HG03442 (cell line): Measurements from ENCODE around the gene DIAPH1.

ENCODE experiments used
- ATAC-seq: cut with Tn5 transposase; IDR thresholded peaks from one replicate; pipeline ENCODE4 v1.9.1; 2021; ENCODE audit warnings: mild to moderate bottlenecking, moderate library complexity; ENCODE audit not compliant: unreplicated experiment

DIAPH1 gene

GRCh38 chr5:141618804-141619554 is at the start of gene DIAPH1:
DIAPH1 (minus strand) TSS chr5:141619000; CDS start chr5:141618914, 86 bp downstream.
- peak; percentile 78 for ATAC-seq

- ATAC-seq, result no peak
These were observed 47.5 kb upstream of the DIAPH1 start for GRCh38 chr5:141665995-141666940.

GRCh38 chr5:141664733-141665461 is 46.1 kb upstream of the DIAPH1 start:
- peak; percentile 86 for ATAC-seq

- no peak for ATAC-seq
These were observed 44.7 kb upstream of the DIAPH1 start for GRCh38 chr5:141663506-141663905.

- no peak for ATAC-seq
These were observed 43.2 kb upstream of the DIAPH1 start for GRCh38 chr5:141662028-141662427.

- ATAC-seq, result peak; percentile 78
These were observed 39.2 kb upstream of the DIAPH1 start for GRCh38 chr5:141657937-141658545.

GRCh38 chr5:141657404-141657803 is 38.6 kb upstream of the DIAPH1 start:
- no peak for ATAC-seq

- no peak for ATAC-seq
These were observed 37.6 kb upstream of the DIAPH1 start for GRCh38 chr5:141656396-141656795.

- ATAC-seq, result no peak
These were observed 36.2 kb upstream of the DIAPH1 start for GRCh38 chr5:141655020-141655419.

- ATAC-seq, result no peak
These were observed 35.5 kb upstream of the DIAPH1 start for GRCh38 chr5:141654298-141654697.

GRCh38 chr5:141651728-141652105 is 32.9 kb upstream of the DIAPH1 start:
- no peak for ATAC-seq

GRCh38 chr5:141650851-141651727 is 32.3 kb upstream of the DIAPH1 start, which contains the start of gene FCHSD1:
FCHSD1 (minus strand) TSS chr5:141651418; CDS start chr5:141651368, 50 bp downstream.
- peak; percentile 92 for ATAC-seq

- no peak for ATAC-seq
These were observed 31.2 kb upstream of the DIAPH1 start for GRCh38 chr5:141649972-141650371.

- ATAC-seq, result no peak
These were observed 30.4 kb upstream of the DIAPH1 start for GRCh38 chr5:141649056-141649688.

- no peak for ATAC-seq
These were observed 29.1 kb upstream of the DIAPH1 start for GRCh38 chr5:141647851-141648250.

- ATAC-seq, result no peak
These were observed 28.4 kb upstream of the DIAPH1 start for GRCh38 chr5:141647242-141647641.

GRCh38 chr5:141646026-141646425 is 27.2 kb upstream of the DIAPH1 start:
- ATAC-seq, result no peak

GRCh38 chr5:141641634-141642267 is 23.0 kb upstream of the DIAPH1 start:
- peak; percentile 55 for ATAC-seq

- ATAC-seq, result no peak
These were observed 21.9 kb upstream of the DIAPH1 start for GRCh38 chr5:141640698-141641097.
